Gastrocnemius medialis (tissue), 4 donors: ENCODE results near the gene RAB10. TPM values are rescaled to one million over a fixed set of nuclear protein-coding genes. Genes with fewer than 3 reads are reported as not detected.
"Not testable (repeated sequence)": the region's sequence is repeated elsewhere in the genome, so short reads cannot be mapped to it uniquely, and the experiment has no call there.

Experiments
- ATAC-seq, 2 donors: fragments of 150-250 bp; one replicate each; pipeline ENCODE4 v1.9.1; 2016
- DNase-seq, 2 donors: peaks; one replicate each; pipeline ENCODE4 v3.0.0-alpha.2; 2019
- H3K27ac ChIP-seq, 4 donors: fragments of 200-600 bp; sonication (generic); 1 replicate in 1 of 4; 2 replicates in 3 of 4; pipeline ENCODE4 v1.5.1; 2016 to 2018; ENCODE audit warnings: mild to moderate bottlenecking in 2 of 4, moderate library complexity in 1 of 4
- H3K27me3 ChIP-seq, 3 donors: fragments of 200-600 bp; sonication (generic) in 2 of 3; 1 replicate in 1 of 3; 2 replicates in 2 of 3; pipeline versions ENCODE4 v1.5.1 to v1.6.0; 2016 to 2019; ENCODE audit warnings: mild to moderate bottlenecking in 1 of 3, moderate library complexity in 1 of 3
- H3K36me3 ChIP-seq, 2 donors: fragments of 200-600 bp; sonication (generic) in 1 of 2; one replicate each; pipeline ENCODE4 v1.5.1; 2017 to 2018
- H3K4me1 ChIP-seq, 2 donors: fragments of 200-600 bp; sonication (generic) in 1 of 2; one replicate each; pipeline ENCODE4 v1.5.1; 2016 to 2017; ENCODE audit warnings: mild to moderate bottlenecking in 2 of 2
- H3K4me3 ChIP-seq, 4 donors: fragments of 200-600 bp; sonication (generic) in 3 of 4; 1 replicate in 1 of 4; 2 replicates in 3 of 4; pipeline ENCODE4 v1.5.1; 2016 to 2019; ENCODE audit warnings: mild to moderate bottlenecking in 2 of 4
- H3K9me3 ChIP-seq, 3 donors: fragments of 200-600 bp; sonication (generic) in 2 of 3; 1 replicate in 1 of 3; 2 replicates in 2 of 3; pipeline ENCODE4 v1.5.1; 2016 to 2019
- POLR2A ChIP-seq, 2 donors: fragments of 450-650 bp; IDR thresholded peaks; one replicate each; pipeline ENCODE4 v1.6.1; 2017; ENCODE audit warnings: antibody characterized with exemption in 2 of 2, mild to moderate bottlenecking in 2 of 2, moderate library complexity in 2 of 2
- in situ Hi-C, 4 donors: fragments of 200-750 bp; cut with MboI; loops; one replicate each; pipeline versions ENCODE4 v1.15.0 to v1.8.0; 2017; ENCODE audit warnings: low sequenced_read_pairs in 4 of 4
- intact Hi-C: fragments of 100-400 bp; cut with DNase I; formaldehyde crosslinking; loops from one replicate; pipeline ENCODE4 v1.15.1; 2023; ENCODE audit warnings: low total_unique reads
- total RNA-seq, 4 donors: library from RNA; depleted of rRNA; stranded (reverse); fragments of >200 nt; gene quantifications; one replicate each; pipeline versions ENCODE4 v1.1.0 to v1.2.3, GENCODE V29; 2016
- TF ChIP-seq, protein P1 (sequence below), 5 experiments: fragments of 450-650 bp in 3 of 5; fragments of 200-600 bp in 2 of 5; sonication (generic) in 2 of 5; IDR thresholded peaks in 4 of 5; conservative IDR thresholded peaks in 1 of 5; 1 replicate in 4 of 5; 2 replicates in 1 of 5; pipeline ENCODE4 v1.5.1; 2016 to 2019; ENCODE audit warnings: antibody characterized with exemption in 5 of 5, mild to moderate bottlenecking in 3 of 5, moderate library complexity in 3 of 5

Gene RAB10
- total RNA-seq, 4 donors from 2014 or later: 138 to 234 (median 168) TPM

DNA sequence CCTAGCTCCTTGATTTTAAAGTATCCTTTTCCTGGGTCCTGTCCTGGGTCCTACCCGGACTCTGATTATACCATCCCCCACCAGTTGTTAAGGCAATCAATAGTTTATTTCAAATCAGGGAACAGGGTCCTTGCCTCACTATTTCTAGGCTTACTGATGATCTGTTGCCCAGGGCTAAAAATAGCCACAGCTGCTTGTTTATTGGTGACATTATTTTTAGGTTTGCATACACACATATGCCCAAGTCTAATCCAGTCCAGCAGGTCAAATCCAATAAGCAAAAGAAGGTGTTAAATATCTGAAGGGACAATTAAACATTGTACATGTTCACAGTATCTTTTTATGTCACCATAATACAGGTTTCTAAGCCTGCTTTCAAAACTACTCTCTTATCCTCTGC, 66.0 kb downstream of the RAB10 start:
- in situ Hi-C loops: no loop called here
- peak overlapping the region; percentile 85 to 90 (median 88) for H3K27ac ChIP-seq
- H3K4me1 ChIP-seq: peaks cover 44 to 48% of the 10 kb centered on the region in 2 donors
- peak in 1 of 2 donors; percentile 27 for DNase-seq
- H3K9me3 ChIP-seq: no peaks in the 10 kb centered on the region
- TF ChIP-seq POLR2A (IDR thresholded peaks at IDR 0.05): no peak
- TF ChIP-seq, protein P1, sequence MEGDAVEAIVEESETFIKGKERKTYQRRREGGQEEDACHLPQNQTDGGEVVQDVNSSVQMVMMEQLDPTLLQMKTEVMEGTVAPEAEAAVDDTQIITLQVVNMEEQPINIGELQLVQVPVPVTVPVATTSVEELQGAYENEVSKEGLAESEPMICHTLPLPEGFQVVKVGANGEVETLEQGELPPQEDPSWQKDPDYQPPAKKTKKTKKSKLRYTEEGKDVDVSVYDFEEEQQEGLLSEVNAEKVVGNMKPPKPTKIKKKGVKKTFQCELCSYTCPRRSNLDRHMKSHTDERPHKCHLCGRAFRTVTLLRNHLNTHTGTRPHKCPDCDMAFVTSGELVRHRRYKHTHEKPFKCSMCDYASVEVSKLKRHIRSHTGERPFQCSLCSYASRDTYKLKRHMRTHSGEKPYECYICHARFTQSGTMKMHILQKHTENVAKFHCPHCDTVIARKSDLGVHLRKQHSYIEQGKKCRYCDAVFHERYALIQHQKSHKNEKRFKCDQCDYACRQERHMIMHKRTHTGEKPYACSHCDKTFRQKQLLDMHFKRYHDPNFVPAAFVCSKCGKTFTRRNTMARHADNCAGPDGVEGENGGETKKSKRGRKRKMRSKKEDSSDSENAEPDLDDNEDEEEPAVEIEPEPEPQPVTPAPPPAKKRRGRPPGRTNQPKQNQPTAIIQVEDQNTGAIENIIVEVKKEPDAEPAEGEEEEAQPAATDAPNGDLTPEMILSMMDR (IDR thresholded peaks at IDR 0.05 in 4 of 5, conservative IDR thresholded peaks at IDR 0.05 in 1 of 5): no peak
- no peaks in the 10 kb centered on the region for H3K36me3 ChIP-seq
- intact Hi-C loops: loop anchor here (2.0 kb wide), 1 partner anchor 21 kb away; no protein-coding TSS in a partner anchor
- peak overlapping the region in 3 of 4 donors; percentile 2 to 7 (median 4) for H3K4me3 ChIP-seq
- H3K27me3 ChIP-seq: no peaks in the 10 kb centered on the region
- ATAC-seq: peak; percentile 83 to 91

DNA sequence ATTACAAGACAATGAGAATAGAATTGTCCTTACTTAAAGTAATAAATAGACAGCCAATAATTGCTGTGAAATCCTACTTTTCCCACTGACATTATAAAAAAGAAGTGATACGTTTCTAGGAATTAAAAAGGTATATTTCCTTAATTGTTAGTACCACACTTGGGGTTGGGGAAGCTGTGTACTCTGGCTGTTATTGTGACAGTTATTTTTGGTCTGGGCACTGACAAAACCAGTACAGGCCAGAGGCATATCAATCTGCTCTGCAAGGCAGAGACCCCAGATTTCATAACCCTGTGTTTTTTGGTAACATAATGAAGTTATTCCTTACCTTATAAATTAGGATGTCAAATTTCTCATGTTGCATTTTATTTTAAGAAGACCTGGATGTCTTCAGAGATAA, 66.5 kb downstream of the RAB10 start:
- in situ Hi-C loops: no loop called here
- TF ChIP-seq POLR2A (IDR thresholded peaks at IDR 0.05): no peak
- TF ChIP-seq, protein P1 (IDR thresholded peaks at IDR 0.05 in 4 of 5, conservative IDR thresholded peaks at IDR 0.05 in 1 of 5): no peak
- peak; percentile 54 to 75 for ATAC-seq
- Histone ChIP-seq H3K27ac (peak overlapping the region; percentile 85 to 90 (median 88)), H3K36me3 (no peaks in the 10 kb centered on the region), H3K9me3 (no peaks in the 10 kb centered on the region), H3K4me3 (peak overlapping the region in 1 of 4 donors; percentile 4), H3K4me1 (peaks cover 44 to 51% of the 10 kb centered on the region in 2 donors), H3K27me3 (no peaks in the 10 kb centered on the region)
- intact Hi-C loops: loop anchor here (2.0 kb wide), 1 partner anchor 20 kb away; no protein-coding TSS in a partner anchor
- no peak for DNase-seq

GRCh38 chr2:26103752-26104151, 69.9 kb downstream of the RAB10 start:
- in situ Hi-C loops: no loop called here
- peaks cover 49 to 54% of the 10 kb centered on the region in 2 donors for H3K4me1 ChIP-seq
- no peaks in the 10 kb centered on the region for H3K27me3 ChIP-seq
- no peak for ATAC-seq
- TF ChIP-seq, protein P1 (IDR thresholded peaks at IDR 0.05 in 4 of 5, conservative IDR thresholded peaks at IDR 0.05 in 1 of 5): no peak
- no peak for TF ChIP-seq POLR2A (IDR thresholded peaks at IDR 0.05)
- H3K9me3 ChIP-seq: no peaks in the 10 kb centered on the region
- no peak for DNase-seq
- no peak overlapping the region for H3K4me3 ChIP-seq
- intact Hi-C loops: no loop called here
- H3K27ac ChIP-seq: peak overlapping the region in 3 of 4 donors; percentile 85 to 90 (median 90)
- no peaks in the 10 kb centered on the region for H3K36me3 ChIP-seq

GRCh38 chr2:26108701-26109100, 74.8 kb downstream of the RAB10 start:
- Histone ChIP-seq H3K36me3 (peaks cover 0 to 28% of the 10 kb centered on the region in 2 donors), H3K27ac (peak overlapping the region; percentile 14 to 66 (median 46)), H3K4me1 (peaks cover 22 to 29% of the 10 kb centered on the region in 2 donors)
- in situ Hi-C loops, H3K9me3 ChIP-seq, H3K27me3 ChIP-seq, intact Hi-C loops, H3K4me3 ChIP-seq: not testable (repeated sequence)
- peak in 1 of 2 donors; percentile 64 for DNase-seq
- peak in 1 of 2 donors; percentile 47 for ATAC-seq

- no peak for TF ChIP-seq POLR2A (IDR thresholded peaks at IDR 0.05)
- TF ChIP-seq, protein P1 (IDR thresholded peaks at IDR 0.05 in 4 of 5, conservative IDR thresholded peaks at IDR 0.05 in 1 of 5): no peak
- intact Hi-C loops (no loop called here), in situ Hi-C loops (no loop called here)
- Histone ChIP-seq H3K4me1 (peaks cover 15 to 21% of the 10 kb centered on the region in 2 donors), H3K27me3 (no peaks in the 10 kb centered on the region), H3K4me3 (no peak overlapping the region), H3K9me3 (no peaks in the 10 kb centered on the region), H3K27ac (peak overlapping the region in 3 of 4 donors; percentile 7 to 69 (median 40)), H3K36me3 (peaks cover 0 to 28% of the 10 kb centered on the region in 2 donors)
- DNase-seq: no peak
- ATAC-seq: no peak
Measured at GRCh38 chr2:26112201-26112600, 78.3 kb downstream of the RAB10 start.
